GM13976 (cell line): ENCODE measurements around the gene ETS1.

Experiments
- DNase-seq: peaks from one replicate; pipeline ENCODE4 v3.0.0; 2012; ENCODE audit warnings: low spot score
- in situ Hi-C: fragments of 300-500 bp; cut with MboI; formaldehyde crosslinking; loops from one replicate; pipeline ENCODE4 v1.12.0; 2022; ENCODE audit warnings: low sequenced_read_pairs, mixed read lengths, inconsistent platforms; ENCODE audit not compliant: unreplicated experiment
- TF ChIP-seq, protein P1 (sequence below): IDR thresholded peaks from 2 replicates; pipeline ENCODE4 v1.5.1; 2012; ENCODE audit warnings: borderline replicate concordance, mild to moderate bottlenecking; ENCODE audit not compliant: insufficient read depth; ENCODE audit errors: extremely low read depth, missing control alignments, control extremely low read depth

The ETS1 gene

DNA sequence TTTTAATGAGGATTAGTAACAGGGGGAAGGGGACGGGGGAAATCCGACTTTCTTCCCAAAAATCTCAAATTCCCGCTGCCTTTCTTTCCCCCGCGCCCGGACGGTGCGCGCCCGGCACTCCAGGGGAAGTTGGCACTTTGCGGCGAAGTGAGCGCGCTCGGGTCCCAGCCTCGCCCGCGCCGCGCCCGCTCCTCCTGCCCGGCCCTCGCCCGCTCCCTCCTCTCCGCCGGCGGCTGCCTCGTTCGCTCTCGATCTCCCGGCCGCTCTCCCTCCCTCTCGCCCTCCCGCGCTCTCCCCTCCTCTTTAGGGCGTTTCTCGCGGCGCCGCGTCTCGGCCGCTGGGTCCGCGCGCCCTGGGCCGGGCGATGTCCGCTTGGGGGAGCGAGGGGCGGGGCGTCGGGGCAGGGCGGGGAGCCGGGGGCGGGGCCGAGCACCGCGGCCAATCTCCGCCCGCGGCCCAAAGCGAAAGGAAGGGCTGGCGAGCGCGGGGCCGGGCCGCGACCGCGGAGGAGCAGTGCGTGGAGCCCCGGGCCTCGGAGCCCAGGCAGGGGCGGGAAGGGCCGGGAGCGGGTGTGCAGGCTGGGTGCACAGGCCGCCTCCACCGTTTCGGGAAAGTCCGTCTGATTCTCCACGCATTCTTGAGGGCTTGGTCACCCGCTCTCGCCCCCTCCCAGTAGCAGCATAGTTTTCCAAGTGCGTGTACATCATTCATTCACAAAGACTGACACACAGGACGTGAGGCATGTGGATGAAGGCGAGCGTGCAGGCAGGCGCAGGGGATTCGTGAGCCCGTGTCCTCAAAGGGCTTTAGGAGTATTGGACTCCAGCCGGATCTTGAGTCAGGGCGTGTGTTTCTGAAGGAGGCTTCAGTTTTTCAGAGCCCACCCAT lies 65.1 kb downstream of the ETS1 start:
- TF ChIP-seq, protein P1, sequence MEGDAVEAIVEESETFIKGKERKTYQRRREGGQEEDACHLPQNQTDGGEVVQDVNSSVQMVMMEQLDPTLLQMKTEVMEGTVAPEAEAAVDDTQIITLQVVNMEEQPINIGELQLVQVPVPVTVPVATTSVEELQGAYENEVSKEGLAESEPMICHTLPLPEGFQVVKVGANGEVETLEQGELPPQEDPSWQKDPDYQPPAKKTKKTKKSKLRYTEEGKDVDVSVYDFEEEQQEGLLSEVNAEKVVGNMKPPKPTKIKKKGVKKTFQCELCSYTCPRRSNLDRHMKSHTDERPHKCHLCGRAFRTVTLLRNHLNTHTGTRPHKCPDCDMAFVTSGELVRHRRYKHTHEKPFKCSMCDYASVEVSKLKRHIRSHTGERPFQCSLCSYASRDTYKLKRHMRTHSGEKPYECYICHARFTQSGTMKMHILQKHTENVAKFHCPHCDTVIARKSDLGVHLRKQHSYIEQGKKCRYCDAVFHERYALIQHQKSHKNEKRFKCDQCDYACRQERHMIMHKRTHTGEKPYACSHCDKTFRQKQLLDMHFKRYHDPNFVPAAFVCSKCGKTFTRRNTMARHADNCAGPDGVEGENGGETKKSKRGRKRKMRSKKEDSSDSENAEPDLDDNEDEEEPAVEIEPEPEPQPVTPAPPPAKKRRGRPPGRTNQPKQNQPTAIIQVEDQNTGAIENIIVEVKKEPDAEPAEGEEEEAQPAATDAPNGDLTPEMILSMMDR, result no peak
- in situ Hi-C loops, result loop anchor here (10.0 kb wide), 1 partner anchor 103 kb away; no protein-coding TSS in a partner anchor
- DNase-seq, result peak; percentile 96

DNA sequence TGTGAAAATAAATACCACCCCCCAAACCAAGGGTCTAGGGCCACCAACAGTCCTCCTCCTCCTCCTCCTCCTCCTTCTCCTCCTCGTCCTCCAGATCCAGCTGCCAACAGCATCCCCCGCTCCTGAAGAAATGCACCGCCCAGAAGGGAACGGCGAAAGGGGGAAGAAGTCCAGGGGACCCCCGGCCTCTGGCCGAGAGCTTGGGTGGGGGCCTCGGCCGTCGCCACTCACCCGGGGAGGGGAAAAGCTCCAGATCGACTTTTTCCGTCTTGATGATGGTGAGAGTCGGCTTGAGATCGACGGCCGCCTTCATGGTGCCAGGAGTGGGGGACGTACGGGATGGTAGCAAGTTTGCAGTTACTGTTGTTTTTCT lies 65.7 kb downstream of the ETS1 start:
- DNase-seq, result peak; percentile 47
- in situ Hi-C loops, result loop anchor here (10.0 kb wide), 1 partner anchor 103 kb away; no protein-coding TSS in a partner anchor
- TF ChIP-seq, protein P1, result no peak

DNA sequence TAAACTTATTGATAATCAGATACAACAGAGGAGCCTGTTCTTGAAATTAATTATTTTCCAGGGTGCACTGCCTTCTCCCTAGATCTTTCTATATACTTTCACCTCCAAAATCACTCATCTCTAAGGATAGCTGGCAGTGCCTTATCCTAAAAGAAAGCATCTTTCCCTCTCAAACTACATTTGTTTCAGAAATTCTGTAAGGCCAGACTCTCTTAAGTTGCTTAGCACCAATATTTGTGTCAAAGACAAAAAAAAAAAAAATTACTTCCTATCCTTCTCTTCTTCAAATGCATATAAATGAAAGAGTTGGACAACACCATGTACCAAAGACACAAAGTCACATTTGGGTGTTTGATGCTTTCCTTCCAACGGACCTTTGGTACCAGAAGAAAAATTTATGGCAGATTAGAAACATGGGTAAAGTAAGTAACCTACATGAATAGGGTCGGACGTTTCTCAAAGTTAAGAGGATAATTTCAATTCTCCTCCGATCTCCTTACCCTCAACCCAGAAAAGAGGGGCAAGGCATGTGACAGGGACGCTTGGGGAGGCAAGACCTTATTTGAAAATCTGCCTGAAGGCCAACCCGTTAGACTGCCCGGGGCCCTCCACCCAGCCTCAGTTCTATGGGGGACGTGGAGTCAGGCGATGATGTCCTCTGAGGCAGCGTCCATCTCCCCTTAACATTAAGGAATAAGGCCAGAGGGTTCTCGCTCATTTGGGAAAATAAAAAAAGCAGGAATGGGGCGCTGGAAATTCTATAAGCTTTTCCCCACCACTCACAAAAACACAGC lies 66.3 kb downstream of the ETS1 start:
- no peak for DNase-seq
- TF ChIP-seq, protein P1, result no peak
- in situ Hi-C loops, result loop anchor here (10.0 kb wide), 1 partner anchor 104 kb away; no protein-coding TSS in a partner anchor

DNA sequence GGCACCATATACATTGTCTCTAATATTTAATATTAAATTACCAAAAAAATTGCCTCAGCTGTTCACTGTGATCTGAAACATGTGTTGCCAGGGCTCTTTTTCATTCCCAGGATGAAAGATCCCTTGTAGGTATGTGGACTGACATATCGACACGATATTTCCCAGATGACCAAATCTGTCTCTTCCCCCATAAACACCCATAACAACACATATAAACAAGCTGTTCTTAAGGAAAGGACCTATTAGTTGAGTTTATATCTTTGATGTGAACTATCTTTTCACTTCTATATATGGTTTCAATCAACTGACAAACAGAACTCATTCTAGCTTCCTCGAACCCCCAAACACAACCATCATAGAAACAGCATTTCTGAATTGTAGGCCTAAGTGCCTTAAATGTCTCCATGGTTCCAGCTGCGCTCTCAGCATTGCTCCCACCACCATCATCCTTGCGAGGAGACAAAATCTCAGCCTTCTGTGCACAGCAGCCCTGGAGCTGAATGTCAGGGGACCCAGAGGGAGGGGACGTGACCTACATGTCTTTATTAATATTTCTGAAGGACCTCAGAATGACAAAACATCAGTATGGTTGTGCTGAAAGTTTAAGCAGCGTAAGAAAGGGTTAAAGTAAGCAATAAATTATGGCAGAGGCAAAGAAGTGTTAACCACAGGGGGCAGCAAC lies 67.0 kb downstream of the ETS1 start:
- in situ Hi-C loops, result loop anchor here (10.0 kb wide), 1 partner anchor 104 kb away; no protein-coding TSS in a partner anchor
- TF ChIP-seq, protein P1, result no peak

DNA sequence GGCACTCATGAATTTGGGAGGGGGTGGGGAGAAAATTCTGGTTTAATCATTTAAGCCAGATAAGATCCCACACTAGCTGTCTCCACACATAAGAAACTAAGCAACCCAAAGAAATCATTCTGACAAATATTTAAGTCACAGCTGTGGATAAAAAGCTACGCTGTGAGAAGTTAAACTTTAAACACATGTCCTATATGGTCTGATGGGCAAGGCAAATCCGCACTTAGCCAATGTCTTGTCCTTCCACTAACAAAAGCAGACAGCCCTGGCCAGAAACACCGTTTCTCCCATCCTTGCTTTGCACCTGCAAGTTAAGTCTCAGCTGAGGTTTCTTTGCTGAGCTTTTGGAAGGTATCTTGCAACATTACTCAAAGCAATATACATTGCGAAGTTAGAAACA lies 68.0 kb downstream of the ETS1 start:
- in situ Hi-C loops, result no loop called here
- TF ChIP-seq, protein P1, result no peak

More for the DNA sequence above, 67.0 kb downstream of the ETS1 start:
- no peak for DNase-seq

More for the DNA sequence above, 68.0 kb downstream of the ETS1 start:
- no peak for DNase-seq
